NCI-H510A treated with DMSO at 0.1 percent for 48 hours (cell line): Measurements from ENCODE around the gene CD46.

Source experiments
- DNase-seq: peaks from one replicate; lab custom pipeline; 2025; lab: John Stamatoyannopoulos, UW

Gene CD46

DNA sequence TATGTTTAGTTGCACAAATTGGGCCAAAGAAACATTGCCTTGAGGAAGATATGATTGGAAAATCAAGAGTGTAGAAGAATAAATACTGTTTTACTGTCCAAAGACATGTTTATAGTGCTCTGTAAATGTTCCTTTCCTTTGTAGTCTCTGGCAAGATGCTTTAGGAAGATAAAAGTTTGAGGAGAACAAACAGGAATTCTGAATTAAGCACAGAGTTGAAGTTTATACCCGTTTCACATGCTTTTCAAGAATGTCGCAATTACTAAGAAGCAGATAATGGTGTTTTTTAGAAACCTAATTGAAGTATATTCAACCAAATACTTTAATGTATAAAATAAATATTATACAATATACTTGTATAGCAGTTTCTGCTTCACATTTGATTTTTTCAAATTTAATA is 43.0 kb downstream of the CD46 start:
- no peak for DNase-seq

GRCh38 chr1:207797229-207797973 is 45.5 kb downstream of the CD46 start:
- peak; percentile 46 for DNase-seq

DNA sequence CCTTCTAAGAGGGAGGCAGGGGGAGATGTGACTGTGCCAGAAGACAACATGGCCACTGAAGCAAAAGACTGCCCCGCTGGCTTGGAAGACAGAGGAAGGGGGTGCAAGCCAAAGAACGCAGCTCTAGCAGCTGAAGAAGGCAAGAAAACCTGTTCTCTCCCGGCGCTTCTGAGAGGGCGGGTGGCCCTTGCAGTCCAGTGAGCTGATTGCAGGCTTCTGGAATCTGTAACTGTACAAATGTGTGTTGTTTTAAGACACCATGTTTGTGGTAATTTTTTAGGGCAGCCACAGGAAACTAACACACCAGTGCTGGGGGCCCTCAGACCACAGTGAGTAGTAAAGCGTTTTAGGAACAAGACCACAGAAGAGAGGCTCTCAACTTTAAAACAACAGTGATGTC is 47.0 kb downstream of the CD46 start:
- no peak for DNase-seq

DNA sequence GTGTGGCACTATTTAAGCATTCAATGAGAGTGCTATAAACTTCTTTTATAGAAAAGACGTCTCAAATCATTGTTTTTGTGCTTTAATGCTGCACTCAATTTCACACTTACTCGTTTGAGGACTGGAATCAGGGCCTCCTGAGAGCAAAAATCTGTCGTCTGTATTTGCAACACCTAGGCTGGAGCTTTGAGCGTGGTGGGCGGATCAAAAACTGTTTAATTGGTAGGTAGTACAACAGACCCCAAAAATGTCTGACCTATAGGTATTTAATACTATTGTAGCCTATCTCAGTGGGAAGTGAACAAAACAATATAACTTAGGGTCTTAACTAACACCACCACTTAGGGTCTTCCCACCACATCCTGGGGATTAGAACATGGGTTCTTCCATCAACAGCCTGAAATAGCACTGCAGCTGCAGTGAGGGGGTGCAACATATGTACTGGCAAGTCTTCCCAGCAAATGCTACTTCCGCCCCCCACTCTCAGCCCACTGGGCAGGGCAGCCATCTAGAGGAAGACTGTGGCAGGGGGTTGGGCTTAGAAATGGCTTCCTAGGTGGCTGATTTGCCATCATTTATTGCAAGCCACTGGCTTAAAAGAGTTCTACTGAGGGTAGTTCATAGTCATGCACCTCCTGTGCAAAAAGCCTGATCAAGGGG is 48.3 kb downstream of the CD46 start:
- no peak for DNase-seq

DNA sequence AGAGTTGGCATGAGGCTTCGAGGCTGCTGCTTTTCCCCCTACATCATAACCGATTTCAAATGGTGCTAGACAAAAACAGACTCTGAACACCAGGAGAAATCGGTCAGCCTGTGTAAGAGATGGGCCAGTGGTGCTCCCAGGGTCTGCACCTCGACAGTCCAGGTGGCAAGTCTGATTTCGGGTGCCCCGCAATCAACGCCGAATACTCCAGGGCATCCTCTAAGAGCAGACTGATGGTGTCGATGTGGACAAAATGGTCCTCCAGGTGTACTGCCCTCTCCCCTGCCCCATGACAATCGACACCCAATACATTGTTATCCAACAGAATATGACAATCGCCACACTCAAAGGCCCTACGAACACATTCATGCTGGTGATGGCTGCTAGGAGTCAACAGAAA is 50.0 kb downstream of the CD46 start:
- DNase-seq: no peak

GRCh38 chr1:207803678-207804077 is 51.8 kb downstream of the CD46 start:
- no peak for DNase-seq

DNA sequence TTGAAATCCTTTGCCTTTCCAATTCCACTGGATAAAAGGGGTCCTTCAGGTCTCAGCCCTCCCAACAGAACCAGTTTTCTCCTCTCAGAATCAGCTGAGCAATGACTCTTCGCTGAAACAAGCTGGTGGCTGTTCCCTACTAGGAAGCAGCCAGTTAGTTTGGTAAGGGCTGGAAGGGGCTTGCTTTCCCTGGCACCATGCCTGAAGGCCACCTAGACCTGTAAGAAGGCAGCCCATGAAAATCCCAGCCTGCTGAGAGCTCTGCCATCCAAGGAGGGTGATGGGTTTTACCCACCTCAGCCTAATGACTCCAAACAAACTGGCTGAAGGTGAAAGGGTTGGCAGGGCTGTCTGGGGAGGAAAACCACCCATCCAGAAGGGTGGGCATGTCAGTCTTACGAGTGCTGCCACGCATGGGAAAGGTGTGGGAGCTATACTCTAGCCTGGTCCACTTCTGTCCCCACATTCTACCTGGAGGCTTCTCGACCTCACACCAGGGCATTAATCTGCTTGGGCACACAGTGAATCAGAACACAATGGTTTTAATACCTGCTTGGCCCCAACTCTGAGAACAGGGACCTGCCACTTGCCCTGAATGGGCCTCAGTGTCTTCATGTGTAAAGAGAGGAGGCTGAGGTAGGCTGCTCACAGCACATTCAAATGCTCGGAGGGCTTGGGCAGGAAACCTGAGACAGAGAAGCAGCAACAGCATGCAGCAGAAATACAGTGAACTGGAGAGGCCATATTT is 53.0 kb downstream of the CD46 start:
- DNase-seq: no peak

- DNase-seq: no peak
Observed at GRCh38 chr1:207805841-207806421, 54.1 kb downstream of the CD46 start.

DNA sequence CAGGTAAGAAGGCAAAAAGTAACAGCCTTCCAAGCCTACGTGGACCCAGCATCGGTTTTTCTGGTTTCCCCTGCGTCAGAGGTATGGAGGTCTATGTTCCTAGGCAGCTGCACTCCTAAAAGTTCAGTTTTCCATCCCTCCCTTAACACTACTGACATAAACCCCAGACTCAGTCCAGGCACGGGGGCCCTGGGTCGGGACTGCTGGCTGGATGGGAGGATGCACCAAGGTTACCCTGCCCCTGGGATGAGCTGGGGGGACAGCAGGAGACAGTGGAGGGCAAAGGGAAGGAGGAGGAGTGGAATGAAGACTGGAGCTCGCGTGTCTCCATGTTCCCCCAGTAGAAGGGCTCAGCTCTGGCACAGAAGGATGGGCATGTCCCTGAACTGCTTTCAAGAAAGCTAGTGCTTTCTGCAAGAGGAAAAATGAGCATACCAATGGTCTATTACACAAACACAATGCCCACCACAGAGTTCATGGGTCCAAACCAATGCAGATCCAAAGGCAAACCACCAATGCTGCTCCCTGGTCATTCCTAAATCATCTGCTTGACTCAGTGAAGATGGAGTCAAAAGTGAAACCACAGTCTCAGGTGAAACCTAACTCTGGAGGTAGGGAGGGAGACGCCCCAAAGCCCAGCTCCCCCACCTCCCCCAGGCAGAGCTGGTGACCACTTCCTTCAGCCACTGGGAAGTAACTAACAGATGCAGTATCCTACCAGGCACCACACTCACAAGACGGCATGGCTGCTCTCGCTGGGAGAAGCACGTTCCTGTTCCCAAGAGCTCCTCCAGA is 54.9 kb downstream of the CD46 start:
- DNase-seq: no peak

GRCh38 chr1:207807326-207807689 is 55.5 kb downstream of the CD46 start:
- no peak for DNase-seq

DNA sequence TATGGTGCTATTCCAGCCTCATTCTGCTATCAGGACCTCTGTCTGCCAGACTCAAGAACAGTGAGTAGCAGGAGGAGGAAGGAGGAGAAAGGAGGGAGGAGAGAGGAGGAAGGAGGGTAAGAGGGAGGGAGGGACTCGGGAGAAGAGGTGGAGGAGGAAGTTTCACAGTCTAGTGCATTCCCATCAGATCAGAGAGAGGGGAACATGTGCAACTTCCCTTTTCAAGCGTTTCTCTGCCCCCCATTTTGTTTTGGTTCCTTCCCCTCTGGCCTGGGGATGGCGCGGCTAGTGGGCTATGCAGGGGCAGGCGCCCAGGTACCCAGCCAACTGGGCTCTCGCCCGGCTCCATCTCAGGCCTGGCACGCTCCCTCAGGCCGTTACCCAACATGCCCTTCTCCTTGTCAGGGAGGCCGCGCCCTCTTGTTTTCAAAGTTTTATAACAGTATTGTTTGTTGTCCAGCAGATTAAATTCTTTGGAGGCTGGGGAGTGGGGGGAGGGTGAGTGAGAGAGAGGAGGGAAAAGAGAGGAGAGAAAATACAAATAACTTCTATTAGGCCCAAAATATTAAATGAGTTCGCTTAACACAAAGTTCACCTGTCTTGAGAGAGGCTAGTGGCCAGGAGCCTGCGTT is 56.0 kb downstream of the CD46 start:
- DNase-seq: no peak

DNA sequence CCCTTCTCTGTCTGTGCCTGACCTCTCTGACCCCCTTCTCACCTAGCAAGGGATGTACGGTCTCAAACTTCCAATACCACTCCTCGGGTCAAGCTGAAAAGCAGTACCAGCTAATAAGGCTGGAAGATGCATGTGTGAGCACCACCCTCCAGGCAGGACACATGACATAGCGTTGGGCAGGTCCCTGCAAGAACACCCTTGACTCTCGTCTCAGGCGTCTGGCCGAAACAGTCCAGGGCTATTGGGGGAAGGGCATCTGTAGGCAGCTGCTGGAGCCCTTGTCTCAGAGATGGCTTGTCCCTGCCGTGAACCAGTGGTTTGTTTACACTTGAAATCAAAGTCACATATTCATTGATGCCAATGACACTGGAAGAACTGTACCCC is 56.5 kb downstream of the CD46 start:
- DNase-seq: peak; percentile 17

DNA sequence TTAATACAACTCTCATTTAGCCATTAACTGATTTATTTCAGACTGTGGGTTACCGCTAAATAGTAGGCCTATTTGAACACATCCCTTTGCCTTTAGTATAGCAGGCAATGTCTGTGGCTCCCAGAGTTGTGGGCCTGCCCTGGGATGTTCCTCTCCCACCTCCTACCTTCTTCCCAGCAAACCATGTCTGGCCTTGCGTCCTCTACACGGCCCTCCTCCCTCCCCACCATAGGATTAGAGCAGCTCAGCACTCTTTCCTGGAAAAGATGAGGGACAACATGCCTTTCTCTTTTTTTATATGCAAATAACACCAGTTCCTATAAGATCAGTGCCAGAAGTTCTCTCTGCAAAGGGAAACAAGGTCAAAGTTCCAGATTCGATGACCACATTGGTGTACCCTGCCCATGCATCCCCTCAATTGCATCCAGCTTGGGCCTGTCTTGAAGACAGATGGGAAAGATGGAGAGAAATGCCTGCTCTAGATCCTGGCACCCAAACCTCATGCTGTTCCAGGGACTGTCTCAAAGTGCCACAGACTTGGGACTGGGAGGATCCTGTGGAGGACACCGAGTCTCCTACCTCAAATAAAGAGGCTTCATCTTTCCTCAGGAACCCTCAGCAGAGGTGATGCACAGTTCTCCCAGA is 57.2 kb downstream of the CD46 start:
- no peak for DNase-seq

DNA sequence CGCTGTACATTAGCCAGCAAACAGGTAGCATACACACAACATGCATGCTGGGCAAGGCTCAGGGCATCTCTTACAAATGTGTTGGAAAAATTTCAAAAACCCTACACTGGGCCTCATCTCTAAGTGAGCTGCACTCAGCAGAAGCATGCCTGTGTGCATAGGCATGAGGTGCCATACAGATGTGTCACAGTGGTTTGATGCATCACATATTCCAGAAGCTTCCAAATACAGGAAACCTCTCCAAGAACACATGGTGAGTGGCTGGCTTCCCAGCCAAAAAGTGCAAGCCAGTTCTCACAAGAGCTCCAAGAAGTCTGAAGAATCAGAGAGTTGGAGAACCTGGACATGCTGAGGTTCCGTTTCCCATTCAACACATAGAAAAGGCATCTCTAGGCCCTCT is 58.3 kb downstream of the CD46 start:
- DNase-seq: no peak

- DNase-seq: no peak
Observed at GRCh38 chr1:207810606-207811295, 58.9 kb downstream of the CD46 start.

DNA sequence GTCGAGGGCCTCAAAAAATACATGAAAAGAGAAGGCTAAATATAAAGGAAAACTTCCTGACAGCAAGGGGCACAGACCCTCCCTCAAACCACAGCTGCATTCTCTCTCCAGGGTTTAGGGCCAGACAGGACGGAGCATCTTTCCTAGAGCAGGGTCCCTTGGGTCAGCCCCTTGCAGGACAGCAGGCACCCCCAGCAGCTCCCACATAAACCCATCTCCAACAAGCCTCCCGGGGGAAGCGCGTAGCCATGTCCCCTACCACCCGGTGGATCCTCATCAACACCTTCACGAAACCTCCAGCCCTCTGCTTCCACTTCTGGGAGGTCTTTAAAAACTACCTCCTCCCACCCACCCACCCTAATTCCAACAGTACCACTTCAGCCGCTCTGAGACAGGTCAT is 59.5 kb downstream of the CD46 start:
- no peak for DNase-seq

GRCh38 chr1:207811920-207812720 is 60.3 kb downstream of the CD46 start:
- no peak for DNase-seq

- DNase-seq: no peak
Observed at GRCh38 chr1:207812778-207813511, 61.1 kb downstream of the CD46 start.

DNA sequence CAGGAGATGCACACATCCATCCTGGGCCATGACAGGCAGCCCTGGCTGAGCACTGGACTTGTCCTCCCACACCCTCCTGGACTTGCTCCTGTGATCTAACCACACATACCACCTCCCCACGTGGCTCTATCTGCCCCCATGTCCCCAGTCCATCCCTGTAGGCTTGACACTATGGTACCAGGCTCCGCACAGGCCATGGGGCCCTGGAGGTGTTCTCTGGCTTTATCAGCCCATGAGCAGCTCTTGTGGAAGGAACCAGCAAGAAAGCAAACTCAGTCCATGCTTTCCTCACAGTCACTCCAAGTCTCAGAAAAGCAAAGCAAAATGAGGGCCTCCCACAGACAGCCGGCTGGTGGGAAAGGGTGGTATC is 61.6 kb downstream of the CD46 start:
- DNase-seq: no peak
